Astrocyte (in vitro differentiated cells and primary cell): ENCODE measurements around the gene SPART.

Source experiments
- CTCF ChIP-seq: IDR thresholded peaks from 2 replicates; pipeline ENCODE4 v1.5.1; 2011; ENCODE audit warnings: low read depth, mild to moderate bottlenecking, inconsistent platforms, low read length, moderate library complexity; ENCODE audit not compliant: insufficient read depth
- EZH2 ChIP-seq: IDR thresholded peaks from 2 replicates; pipeline ENCODE4 v1.6.1; 2012; ENCODE audit warnings: mild to moderate bottlenecking, low read length, inconsistent platforms; ENCODE audit not compliant: insufficient read depth

- TF ChIP-seq CTCF, result no peak
- no peak for TF ChIP-seq EZH2
These were observed 8.8 kb upstream of the SPART start for GRCh38 chr13:36354842-36355623.
